Inferior parietal cortex (tissue), 1 donor: Measurements from ENCODE around the gene SGPL1.
"Not testable (repeated sequence)": the region's sequence is repeated elsewhere in the genome, so short reads cannot be mapped to it uniquely, and the experiment has no call there.

ENCODE experiments used
- DNase-seq: peaks from one replicate; pipeline ENCODE4 v3.0.0-alpha.2; 2016; ENCODE audit errors: extremely low spot score

SGPL1 gene

GRCh38 chr10:70843776-70844489 lies 28.2 kb downstream of the SGPL1 start:
- DNase-seq, result no peak

- no peak for DNase-seq
These were observed 29.5 kb downstream of the SGPL1 start for GRCh38 chr10:70845256-70845655.

- no peak for DNase-seq
These were observed 30.1 kb downstream of the SGPL1 start for GRCh38 chr10:70845816-70846215.

GRCh38 chr10:70846795-70847194 lies 31.0 kb downstream of the SGPL1 start:
- DNase-seq, result no peak

GRCh38 chr10:70847659-70848360 lies 32.1 kb downstream of the SGPL1 start:
- no peak for DNase-seq

- DNase-seq, result no peak
These were observed 33.9 kb downstream of the SGPL1 start for GRCh38 chr10:70849582-70850016.

- DNase-seq, result no peak
These were observed 34.3 kb downstream of the SGPL1 start for GRCh38 chr10:70850097-70850496.

- no peak for DNase-seq
These were observed 36.1 kb downstream of the SGPL1 start for GRCh38 chr10:70851597-70852475.

GRCh38 chr10:70853038-70853437 lies 37.3 kb downstream of the SGPL1 start:
- no peak for DNase-seq

GRCh38 chr10:70853457-70853856 lies 37.7 kb downstream of the SGPL1 start:
- DNase-seq, result no peak

- DNase-seq, result no peak
These were observed 40.7 kb downstream of the SGPL1 start for GRCh38 chr10:70856454-70856853.

- DNase-seq, result no peak
These were observed 43.0 kb downstream of the SGPL1 start for GRCh38 chr10:70858759-70859158.

GRCh38 chr10:70861495-70862197 lies 45.9 kb downstream of the SGPL1 start:
- DNase-seq, result not testable (repeated sequence)

- no peak for DNase-seq
These were observed 47.9 kb downstream of the SGPL1 start for GRCh38 chr10:70863470-70864160.

GRCh38 chr10:70864935-70865334 lies 49.2 kb downstream of the SGPL1 start:
- DNase-seq, result no peak

- DNase-seq, result no peak
These were observed 50.7 kb downstream of the SGPL1 start for GRCh38 chr10:70866424-70866823.

GRCh38 chr10:70872291-70872690 lies 56.5 kb downstream of the SGPL1 start:
- no peak for DNase-seq

GRCh38 chr10:70874061-70874460 lies 58.3 kb downstream of the SGPL1 start:
- no peak for DNase-seq

- DNase-seq, result no peak
These were observed 63.5 kb downstream of the SGPL1 start for GRCh38 chr10:70879207-70879606.

- peak; percentile 92 for DNase-seq
These were observed 64.4 kb downstream of the SGPL1 start for GRCh38 chr10:70880077-70880534.

- no peak for DNase-seq
These were observed 69.0 kb downstream of the SGPL1 start for GRCh38 chr10:70884741-70885140.
